HG02943 (cell line): ENCODE measurements around the gene SLC35G2.
A peak's percentile ranks its signal among the peaks of the same experiment; 100 is the strongest.
"Not testable (repeated sequence)": the region's sequence is repeated elsewhere in the genome, so short reads cannot be mapped to it uniquely, and the experiment has no call there.

Source experiments
- ATAC-seq: cut with Tn5 transposase; IDR thresholded peaks from one replicate; pipeline ENCODE4 v1.9.1; 2021; ENCODE audit warnings: mild to moderate bottlenecking, low read depth, moderate library complexity; ENCODE audit not compliant: unreplicated experiment

The SLC35G2 gene

DNA sequence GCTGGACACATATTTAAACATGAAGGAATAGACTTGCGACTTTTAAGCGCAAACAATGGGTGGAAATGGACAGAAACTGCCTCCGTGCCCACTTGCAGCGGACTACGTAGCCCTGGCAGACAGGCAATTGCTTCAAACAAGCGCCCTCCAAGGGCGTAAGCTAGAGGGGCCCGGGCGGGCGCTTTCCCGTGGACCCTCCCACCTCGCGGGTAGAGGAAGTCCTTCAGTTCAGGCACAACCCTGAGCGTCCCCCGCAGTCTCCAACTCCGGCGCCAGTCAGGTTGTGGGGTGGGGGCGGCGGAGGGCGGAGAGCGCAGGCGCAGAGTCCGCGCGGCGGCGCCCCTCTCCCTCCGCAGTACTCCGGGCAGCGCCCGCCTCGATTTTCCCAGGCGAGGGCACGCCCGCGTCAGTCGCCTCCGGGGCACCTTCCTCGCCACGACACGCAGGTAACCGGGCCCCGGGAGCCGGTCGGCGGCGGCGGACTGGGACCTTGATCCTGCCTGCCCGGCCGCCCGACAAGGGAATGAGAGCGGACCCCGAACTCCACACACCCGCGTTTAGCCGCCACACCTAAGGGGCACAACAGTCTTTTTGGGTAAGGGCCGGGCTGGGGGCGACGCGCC is at the start of gene SLC35G2:
SLC35G2 (plus strand) TSS at position 358 of the 623 bp plus-strand sequence. CDS start 35,335 bp downstream, outside the sequence.
- ATAC-seq = no peak

DNA sequence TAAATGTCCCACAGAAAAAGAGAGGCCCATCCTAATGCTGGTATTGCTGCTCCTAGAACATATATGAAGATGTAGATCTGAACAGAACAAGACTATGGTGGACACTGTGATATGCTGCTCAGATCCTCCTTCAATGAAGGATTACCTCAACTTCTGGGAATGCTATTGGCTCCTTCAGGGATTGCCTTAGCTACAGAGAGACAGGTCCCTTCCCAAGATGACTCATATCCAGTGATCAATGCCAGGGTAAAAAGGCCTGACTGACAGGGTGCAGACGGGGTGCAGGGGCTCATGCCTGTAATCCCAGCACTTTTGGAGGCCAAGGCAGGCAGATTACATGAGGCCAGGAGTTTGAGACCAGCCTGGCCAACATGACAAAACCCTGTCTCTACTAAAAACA is 46.2 kb upstream of the SLC35G2 start:
- no peak for ATAC-seq

DNA sequence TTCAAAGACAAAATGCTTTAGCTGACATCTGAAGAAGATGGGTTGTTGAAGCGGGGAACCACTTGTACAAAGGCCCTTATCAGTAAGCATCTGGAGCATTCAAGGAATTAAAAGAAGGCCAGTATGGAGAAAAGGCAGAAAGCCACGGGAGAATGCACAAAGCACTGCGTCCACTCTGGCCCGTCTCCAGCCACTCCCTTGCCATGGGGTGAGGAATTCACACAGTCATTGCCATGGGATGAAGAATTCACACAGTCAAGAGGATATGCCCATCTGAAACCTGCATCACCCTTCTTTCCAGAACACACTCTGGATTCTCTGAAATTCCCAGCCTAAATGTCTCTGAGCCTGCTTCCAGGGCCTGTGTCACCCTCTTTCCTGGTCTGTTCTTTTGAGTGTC is 40.1 kb upstream of the SLC35G2 start:
- no peak for ATAC-seq

- no peak for ATAC-seq
Measured at GRCh38 chr3:136780741-136781140, 38.2 kb upstream of the SLC35G2 start.

- ATAC-seq = no peak
Measured at GRCh38 chr3:136783708-136784191, 35.2 kb upstream of the SLC35G2 start.

DNA sequence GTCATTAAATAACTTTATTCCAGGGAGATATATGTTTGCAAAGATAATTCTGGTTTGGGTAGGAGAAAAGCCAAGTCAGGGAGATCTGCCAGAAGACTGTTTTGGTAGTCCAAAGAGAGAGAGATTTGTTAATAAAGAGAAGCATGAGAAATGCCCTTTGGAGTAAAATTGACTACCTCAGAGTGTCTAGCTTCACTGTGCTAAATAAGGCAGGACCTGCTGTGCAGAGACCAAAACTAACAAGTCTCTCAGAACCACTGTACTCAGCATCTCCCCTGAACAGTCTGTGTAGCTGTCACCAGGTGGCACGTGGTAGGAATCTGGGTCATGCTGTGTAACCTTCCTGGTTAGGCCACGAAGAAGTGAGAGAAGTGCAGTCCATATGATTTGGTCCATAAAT is 31.6 kb upstream of the SLC35G2 start:
- ATAC-seq = peak; percentile 65

DNA sequence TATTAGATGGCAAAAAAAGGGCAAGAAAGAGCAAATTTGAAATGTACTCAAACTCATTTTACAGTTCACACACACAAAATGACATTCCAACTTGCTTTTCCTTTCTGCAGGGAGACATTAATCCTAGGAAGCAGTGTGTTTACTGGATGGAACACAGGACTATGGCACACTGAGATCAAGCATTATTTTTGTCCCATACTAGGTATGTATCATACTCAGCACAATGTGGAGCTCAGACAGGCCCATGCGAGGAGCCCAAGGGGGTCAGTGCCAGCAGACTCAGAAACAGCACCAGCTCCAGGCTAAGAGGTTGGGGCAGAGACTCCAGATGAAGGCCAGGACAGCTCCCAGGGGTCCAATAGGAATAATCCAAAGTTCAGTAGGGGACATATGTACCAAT is 30.8 kb upstream of the SLC35G2 start:
- no peak for ATAC-seq

- no peak for ATAC-seq
Measured at GRCh38 chr3:136789976-136790375, 28.9 kb upstream of the SLC35G2 start.

DNA sequence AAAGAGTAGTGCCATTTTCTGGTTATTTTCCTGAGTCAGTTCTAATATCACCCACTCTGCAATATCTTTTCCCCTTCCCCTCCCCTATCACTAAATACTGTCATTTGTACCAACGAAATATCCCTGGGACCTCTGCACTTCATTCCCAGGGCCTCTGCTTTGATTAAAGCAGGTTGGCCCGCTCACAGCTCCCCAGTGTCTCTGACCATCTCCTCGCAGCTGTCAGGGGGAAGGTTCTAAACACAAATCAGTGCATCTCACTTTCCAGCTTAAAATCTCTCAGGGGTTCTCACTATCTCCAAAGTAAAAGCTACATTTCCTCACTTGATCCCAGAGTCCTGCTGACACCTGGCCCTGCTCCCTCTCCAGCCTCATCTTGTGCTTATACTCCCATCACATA is 28.1 kb upstream of the SLC35G2 start:
- ATAC-seq = no peak

DNA sequence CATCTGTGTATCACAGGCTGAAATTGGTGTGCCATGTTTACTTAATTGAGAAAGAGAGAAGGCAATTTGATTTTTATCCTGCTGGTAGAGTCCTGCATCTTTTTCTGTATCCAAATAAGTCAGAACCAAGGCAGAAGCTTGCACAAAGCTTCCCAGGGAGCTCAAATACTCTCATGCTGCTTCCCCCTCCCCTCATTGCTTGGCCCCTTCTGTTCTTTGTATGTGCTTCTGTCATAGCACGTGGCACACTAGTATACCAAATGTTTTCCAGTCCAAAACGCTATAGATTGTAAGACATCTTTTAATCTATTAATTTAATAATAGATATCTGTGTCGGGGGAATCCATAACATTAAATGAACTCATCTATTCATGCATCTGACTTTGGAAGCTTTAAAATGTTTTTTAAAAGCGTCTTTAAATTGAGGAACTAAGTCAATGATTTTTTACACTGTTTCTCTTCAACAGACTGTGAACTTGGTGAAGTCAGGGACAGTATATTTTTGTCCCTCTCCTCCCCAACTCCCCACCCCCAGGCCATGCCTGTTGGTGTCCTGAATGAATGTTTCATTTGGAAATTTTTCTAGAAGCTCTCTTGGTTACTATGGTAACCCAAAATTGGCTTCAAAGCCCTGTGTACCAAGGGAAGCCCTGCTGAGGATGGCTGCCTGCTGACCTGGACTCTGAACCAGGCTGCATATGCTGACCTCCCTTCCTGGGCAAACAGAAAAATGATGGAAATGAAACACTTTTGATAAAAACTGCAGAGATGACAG is 26.2 kb upstream of the SLC35G2 start:
- no peak for ATAC-seq

DNA sequence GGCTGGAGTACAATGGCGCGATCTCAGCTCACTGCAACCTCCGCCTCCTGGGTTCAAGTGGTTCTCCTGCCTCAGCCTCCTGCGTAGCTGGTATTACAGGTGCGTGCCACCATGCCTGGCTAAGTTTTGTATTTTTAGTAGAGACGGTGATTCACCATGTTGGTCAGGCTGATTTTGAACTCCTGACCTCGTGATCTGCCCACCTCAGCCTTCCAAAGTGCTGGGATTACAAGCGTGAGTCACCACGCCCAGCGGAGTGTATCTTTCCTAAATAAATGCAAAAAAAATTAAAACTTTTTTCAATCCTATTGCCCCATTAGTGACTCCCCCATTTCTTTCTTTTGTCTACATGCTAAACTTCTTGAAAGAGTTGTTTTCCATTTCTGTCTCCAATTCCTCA is 17.8 kb upstream of the SLC35G2 start:
- not testable (repeated sequence) for ATAC-seq

DNA sequence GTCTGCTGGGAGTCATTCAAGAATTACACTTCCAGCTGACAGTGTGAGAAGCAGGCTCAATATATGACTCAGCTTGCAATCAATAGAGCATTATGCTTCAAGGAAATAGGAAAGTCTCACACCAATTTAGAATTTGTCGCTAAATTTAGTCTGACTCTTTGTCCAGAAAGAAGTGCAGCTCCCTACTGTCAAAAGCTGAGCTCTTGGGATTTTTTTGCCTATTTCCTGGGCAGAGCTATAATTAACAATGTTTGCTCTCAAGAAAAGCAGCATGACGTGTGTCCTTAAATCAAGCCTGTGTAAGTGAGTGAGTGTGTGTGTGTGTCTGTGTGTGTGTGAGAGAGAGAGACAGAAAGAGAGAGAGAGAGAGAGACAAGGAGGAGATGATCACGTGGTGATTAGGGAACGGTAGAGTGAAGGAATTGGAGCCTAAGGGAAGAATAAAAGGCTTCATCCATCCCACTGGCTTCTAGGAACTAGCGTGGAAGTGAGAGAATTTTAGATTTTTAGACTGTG is 16.4 kb upstream of the SLC35G2 start:
- no peak for ATAC-seq

DNA sequence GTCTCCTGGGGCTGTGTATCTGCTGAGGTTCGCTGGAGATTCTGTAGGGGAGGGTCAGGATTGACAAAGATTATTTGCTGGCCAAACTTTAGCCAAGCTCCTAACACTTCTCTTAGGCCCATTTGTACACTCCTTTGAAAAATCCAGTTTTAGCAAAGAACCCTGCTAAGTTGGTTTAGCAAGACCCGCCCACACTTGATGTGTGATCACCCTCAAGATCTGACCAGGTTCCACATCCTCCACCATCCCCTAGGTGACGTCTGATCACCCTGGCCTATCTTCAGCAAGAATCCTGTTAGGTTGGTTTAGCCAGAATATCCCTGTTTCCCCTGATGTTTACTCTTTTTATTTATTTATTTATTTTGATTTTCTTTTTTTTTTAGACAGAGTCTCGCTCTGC is 14.8 kb upstream of the SLC35G2 start:
- ATAC-seq = no peak

GRCh38 chr3:136804813-136805212 is 14.1 kb upstream of the SLC35G2 start:
- no peak for ATAC-seq

- ATAC-seq = no peak
Measured at GRCh38 chr3:136805795-136806194, 13.1 kb upstream of the SLC35G2 start.

GRCh38 chr3:136811701-136812100 is 7.2 kb upstream of the SLC35G2 start:
- ATAC-seq = no peak

DNA sequence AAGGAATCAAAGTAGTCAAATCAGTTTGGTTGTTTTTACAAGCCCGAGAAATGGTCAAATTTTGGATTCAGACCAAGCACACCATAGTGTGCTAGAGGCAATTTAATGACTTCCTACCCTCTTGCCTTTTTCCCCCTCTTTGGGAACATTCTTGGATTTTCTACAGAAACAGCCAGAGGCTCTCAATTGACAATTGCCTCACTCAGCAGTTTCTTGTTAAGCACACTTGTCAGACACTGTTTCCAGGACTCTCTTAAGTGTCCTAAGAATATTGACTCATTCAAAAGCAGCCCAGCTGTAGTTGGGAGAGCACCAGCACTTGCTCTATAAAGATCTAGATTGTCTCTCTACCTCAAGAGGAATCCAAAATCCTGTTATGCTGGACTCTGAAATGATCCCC is 1.5 kb upstream of the SLC35G2 start:
- ATAC-seq = no peak

DNA sequence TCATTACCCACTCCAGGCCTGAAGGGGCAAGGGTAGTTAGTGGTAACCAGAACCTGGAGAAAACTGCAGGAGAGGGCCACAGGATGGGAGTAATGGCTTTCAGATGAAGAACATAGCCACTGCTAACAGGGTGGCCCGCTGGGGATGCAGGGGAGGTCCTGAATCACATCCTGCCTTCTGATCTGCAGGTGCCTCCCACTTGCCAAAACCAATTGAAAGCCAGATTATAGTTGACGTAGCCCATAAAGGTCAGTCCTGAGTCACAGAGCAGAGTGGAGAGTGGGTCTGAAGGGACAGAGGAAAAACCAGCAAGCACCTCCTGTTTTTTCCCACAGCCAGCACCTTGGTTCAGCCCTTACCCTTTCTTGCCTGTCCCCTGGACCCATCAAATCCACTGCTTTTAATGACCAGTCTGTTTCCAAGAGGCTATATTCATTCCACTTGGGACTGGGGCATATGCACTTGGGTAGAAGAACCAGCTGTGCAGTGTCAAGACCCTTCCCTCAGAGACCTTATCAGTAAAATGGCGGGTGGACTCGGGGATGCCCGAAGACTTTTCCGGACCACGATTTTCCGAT is 646 bp upstream of the SLC35G2 start:
- no peak for ATAC-seq

DNA sequence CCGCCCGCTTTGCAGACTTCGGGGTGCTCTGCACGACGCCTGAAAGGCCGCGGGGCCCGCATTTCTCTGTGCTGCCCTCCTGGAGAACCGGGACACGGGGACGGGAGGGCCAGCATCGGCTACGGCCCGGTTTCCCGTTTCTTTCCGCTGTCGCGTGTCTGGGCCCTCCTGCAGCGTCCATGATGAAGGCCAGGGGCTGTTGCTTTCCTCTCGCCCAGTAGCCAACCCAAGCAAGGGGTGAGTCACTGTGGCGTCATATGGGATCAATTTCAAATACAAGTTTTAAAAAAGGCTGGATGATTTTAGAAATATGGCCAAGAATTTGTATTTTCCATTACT is 435 bp downstream of the SLC35G2 start:
- ATAC-seq = no peak

- no peak for ATAC-seq
Measured at GRCh38 chr3:136819731-136820679, 1.1 kb downstream of the SLC35G2 start.
